ENCODE data around the gene ICA1. TPM values are rescaled to one million over a fixed set of nuclear protein-coding genes. Genes with fewer than 3 reads are reported as not detected.
"Not testable (repeated sequence)": the region's sequence is repeated elsewhere in the genome, so short reads cannot be mapped to it uniquely, and the experiment has no call there.

ICA1 gene
- total RNA-seq, 1 donor from 2014 or later: 54.9 TPM

DNA sequence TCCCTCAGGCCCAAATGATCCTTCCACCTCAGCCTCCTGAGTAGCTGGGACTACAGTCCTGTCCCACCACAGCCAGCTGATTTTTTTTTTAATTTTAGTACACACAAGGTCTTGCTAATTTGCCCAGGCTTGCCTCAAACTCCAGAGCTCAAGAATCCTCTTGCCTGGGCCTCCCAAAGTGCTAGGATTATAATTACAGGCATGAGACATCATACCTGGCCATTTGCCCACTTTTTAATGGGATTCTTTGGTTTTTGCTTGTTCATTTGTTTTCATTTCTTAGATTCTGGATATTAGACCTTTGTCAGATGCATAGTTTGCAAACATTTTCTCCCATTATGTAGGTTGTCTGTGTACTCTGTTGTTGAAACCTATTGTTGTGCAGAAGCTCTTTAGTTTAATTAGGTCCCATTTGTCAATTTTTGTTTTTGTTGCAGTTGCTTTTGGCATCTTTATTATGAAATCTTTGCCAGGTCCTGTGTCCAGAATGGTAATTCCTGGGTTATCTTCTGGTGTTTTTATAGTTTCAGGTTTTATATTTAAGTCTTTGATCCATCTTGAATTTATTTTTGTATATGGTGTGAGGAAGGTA, 198.2 kb downstream of the ICA1 start:
- TF ChIP-seq, protein P1, sequence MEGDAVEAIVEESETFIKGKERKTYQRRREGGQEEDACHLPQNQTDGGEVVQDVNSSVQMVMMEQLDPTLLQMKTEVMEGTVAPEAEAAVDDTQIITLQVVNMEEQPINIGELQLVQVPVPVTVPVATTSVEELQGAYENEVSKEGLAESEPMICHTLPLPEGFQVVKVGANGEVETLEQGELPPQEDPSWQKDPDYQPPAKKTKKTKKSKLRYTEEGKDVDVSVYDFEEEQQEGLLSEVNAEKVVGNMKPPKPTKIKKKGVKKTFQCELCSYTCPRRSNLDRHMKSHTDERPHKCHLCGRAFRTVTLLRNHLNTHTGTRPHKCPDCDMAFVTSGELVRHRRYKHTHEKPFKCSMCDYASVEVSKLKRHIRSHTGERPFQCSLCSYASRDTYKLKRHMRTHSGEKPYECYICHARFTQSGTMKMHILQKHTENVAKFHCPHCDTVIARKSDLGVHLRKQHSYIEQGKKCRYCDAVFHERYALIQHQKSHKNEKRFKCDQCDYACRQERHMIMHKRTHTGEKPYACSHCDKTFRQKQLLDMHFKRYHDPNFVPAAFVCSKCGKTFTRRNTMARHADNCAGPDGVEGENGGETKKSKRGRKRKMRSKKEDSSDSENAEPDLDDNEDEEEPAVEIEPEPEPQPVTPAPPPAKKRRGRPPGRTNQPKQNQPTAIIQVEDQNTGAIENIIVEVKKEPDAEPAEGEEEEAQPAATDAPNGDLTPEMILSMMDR (IDR thresholded peaks at IDR 0.05; ENCODE audit: borderline replicate concordance): no peak
- H3K4me3 ChIP-seq: no peak overlapping the region
- peaks cover 9% of the 10 kb centered on the region for H3K36me3 ChIP-seq
- no peaks in the 10 kb centered on the region for H3K27me3 ChIP-seq (ENCODE audit: low read depth)
- H3K4me1 ChIP-seq: peaks cover 9% of the 10 kb centered on the region
- H3K9me3 ChIP-seq (replicated peaks): no peaks in the 10 kb centered on the region
- H3K27ac ChIP-seq (replicated peaks): no peak overlapping the region
- no peak for DNase-seq
- intact Hi-C loops (cut with micrococcal nuclease): no loop called here

DNA sequence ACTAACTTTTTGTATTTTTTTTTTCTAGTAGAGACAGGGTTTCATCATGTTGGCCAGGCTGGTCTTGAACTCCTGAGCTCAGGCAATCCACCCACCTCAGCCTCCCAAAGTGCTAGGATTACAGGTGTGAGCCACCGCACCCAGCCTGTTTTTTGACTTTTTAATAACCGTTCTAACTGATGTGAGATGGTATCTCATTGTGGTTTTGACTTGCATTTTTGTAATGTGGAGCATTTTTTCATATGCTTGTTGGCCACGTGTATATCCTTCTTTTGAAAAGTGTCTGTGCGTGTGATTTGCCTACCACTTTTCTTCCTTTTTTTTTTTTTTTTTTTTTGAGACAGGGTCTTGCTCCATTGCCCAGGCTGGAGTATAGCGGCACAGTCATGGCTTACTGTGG, 198.7 kb downstream of the ICA1 start:
- H3K9me3 ChIP-seq (replicated peaks); H3K4me1 ChIP-seq; H3K4me3 ChIP-seq; H3K27me3 ChIP-seq (ENCODE audit: low read depth); H3K36me3 ChIP-seq; H3K27ac ChIP-seq (replicated peaks); intact Hi-C loops (cut with micrococcal nuclease); DNase-seq: not testable (repeated sequence)

Other genes starting within 250 kb of the ICA1 start
- not detected for gene NXPH1, start 171.4 kb upstream of the ICA1 start, total RNA-seq